ENCODE measurements around the gene HCRTR1. TPM values are rescaled to one million over a fixed set of nuclear protein-coding genes. Genes with fewer than 3 reads are reported as not detected.

HCRTR1 gene
- total RNA-seq (not detected), polyA plus RNA-seq (under 1 TPM in 1 of 3 donors, not detected in 2; 0.06 TPM)
- long read RNA-seq, donor 1, partial matches to known transcripts: 17 of 37 reads
- long read RNA-seq, donor 1, other reads (novel, unspliced or antisense): 20 of 37 reads
- long read RNA-seq, donor 2: 0 reads

DNA sequence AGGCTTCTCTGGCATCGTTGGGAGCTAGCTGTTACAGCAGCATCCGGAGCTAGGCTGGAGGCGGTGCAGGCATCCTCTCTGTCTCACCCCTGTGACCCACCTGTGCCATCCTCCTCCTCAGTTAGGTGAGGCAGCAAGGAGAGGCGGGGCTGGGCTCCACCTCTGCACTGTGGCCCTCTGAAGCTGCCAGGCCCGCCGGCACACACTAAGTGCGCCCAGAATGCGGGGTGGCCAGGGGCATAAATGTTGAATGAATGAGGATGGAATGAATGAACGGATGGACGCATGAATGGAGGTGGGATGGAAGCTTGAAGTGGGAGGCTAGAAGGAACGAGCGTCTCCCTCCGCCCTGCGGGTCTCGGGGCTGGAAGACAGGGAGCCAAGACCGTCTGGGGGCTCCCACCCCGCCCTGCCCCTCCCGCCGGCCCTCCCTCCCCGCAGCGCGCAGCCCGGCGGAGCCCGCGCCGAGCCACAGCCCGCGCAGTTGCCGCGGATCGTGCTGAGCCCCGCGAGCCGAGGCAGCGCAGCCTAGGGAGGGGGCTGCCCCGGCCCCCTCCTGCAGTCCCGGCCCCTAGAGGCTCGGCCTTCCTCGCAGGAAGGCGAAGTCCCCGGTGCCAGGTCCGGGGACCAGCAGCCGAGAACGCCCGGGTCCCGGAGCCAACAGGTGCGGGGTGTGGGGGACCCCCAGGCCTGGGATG lies at the start of gene HCRTR1:
Gene HCRTR1 (plus strand): TSS at position 472 of the 698 bp plus-strand sequence. CDS start 1,504 bp downstream, outside the sequence.
- H3K4me3 ChIP-seq: peak within 1 kb of the TSS; percentile 12 to 69 (median 46)

DNA sequence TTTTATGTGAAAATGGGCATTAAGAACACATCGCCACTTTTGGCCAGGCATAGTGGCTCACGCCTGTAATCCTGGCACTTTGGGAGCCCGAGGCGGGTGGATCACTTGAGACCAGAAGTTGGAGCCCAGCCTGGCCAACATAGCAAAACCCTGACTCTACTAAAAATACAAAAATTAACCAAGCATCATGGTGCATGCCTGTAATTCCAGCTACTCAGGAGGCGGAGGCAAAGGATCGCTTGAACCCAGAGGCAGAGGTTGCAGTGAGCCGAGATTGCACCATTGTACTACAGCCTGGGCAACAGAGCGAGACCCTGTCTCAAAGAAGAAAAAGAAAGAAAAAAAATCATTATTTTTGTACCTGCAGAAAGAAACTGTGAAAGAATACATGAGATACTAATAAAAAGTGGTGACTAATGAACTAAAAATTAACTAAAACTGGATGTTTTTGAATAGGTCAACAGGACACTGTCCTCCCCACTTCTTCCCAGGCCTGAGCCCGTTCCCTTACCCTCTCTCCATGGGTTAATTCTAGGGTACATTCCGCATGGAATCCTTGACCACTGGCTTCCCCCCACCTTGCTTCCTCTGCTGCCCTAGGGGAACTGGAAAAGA lies 49.4 kb upstream of the HCRTR1 start:
- H3K27ac ChIP-seq: peak overlapping the region in 4 of 8 donors; percentile 18 to 66 (median 41)
- no peak for DNase-seq
- H3K27me3 ChIP-seq (replicated peaks in 1 of 7): peaks cover 0 to 14% (median 0%) of the 10 kb centered on the region in 7 donors
- peaks cover 12 to 64% (median 43%) of the 10 kb centered on the region in 6 donors for H3K4me1 ChIP-seq
- H3K36me3 ChIP-seq: no peaks in the 10 kb centered on the region
- no peak overlapping the region for H3K4me3 ChIP-seq
- no peak for TF ChIP-seq POLR2A (IDR thresholded peaks at IDR 0.05)
- TF ChIP-seq, protein P1, sequence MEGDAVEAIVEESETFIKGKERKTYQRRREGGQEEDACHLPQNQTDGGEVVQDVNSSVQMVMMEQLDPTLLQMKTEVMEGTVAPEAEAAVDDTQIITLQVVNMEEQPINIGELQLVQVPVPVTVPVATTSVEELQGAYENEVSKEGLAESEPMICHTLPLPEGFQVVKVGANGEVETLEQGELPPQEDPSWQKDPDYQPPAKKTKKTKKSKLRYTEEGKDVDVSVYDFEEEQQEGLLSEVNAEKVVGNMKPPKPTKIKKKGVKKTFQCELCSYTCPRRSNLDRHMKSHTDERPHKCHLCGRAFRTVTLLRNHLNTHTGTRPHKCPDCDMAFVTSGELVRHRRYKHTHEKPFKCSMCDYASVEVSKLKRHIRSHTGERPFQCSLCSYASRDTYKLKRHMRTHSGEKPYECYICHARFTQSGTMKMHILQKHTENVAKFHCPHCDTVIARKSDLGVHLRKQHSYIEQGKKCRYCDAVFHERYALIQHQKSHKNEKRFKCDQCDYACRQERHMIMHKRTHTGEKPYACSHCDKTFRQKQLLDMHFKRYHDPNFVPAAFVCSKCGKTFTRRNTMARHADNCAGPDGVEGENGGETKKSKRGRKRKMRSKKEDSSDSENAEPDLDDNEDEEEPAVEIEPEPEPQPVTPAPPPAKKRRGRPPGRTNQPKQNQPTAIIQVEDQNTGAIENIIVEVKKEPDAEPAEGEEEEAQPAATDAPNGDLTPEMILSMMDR (IDR thresholded peaks at IDR 0.05 in 8 of 11, conservative IDR thresholded peaks at IDR 0.05 in 3 of 11): no peak
- no peak for TF ChIP-seq POLR2AphosphoS5 (IDR thresholded peaks at IDR 0.05)
- 86 to 94% (median 87%) methylated on average over 10 of the region's 10 CpGs for WGBS, 5 donors
- no peaks in the 10 kb centered on the region for H3K9me3 ChIP-seq
- intact Hi-C loops (cut with DNase I; ENCODE audit: low total_unique reads): no loop called here

More for the DNA sequence above, at the start of gene HCRTR1:
- DNase-seq: no peak
- intact Hi-C loops (cut with DNase I; ENCODE audit: low total_unique reads): no loop called here
- Histone ChIP-seq H3K27me3 (replicated peaks in 1 of 7) (peaks cover 0 to 37% (median 20%) of the 10 kb centered on the region in 7 donors), H3K4me1 (peaks cover 5 to 25% (median 16%) of the 10 kb centered on the region in 6 donors), H3K27ac (no peak within 1 kb of the TSS), H3K36me3 (no peaks in the 10 kb centered on the region), H3K9me3 (no peaks in the 10 kb centered on the region)
- 9 to 20% (median 18%) methylated on average over 26 to 48 of the region's 48 CpGs for WGBS, 5 donors
- TF ChIP-seq, protein P1 (IDR thresholded peaks at IDR 0.05 in 8 of 11, conservative IDR thresholded peaks at IDR 0.05 in 3 of 11): no peak
- no peak for TF ChIP-seq POLR2A (IDR thresholded peaks at IDR 0.05)
- no peak for TF ChIP-seq POLR2AphosphoS5 (IDR thresholded peaks at IDR 0.05)

GRCh38 chr1:31568895-31569595 lies 48.4 kb upstream of the HCRTR1 start:
- no peak for DNase-seq
- intact Hi-C loops (cut with DNase I; ENCODE audit: low total_unique reads): no loop called here
- Histone ChIP-seq H3K36me3 (no peaks in the 10 kb centered on the region), H3K4me3 (no peak overlapping the region), H3K4me1 (peaks cover 14 to 69% (median 47%) of the 10 kb centered on the region in 6 donors), H3K27me3 (replicated peaks in 1 of 7) (peaks cover 0 to 4% (median 0%) of the 10 kb centered on the region in 7 donors), H3K27ac (peak overlapping the region in 6 of 8 donors; percentile 38 to 66 (median 55)), H3K9me3 (no peaks in the 10 kb centered on the region)
- no peak for TF ChIP-seq POLR2A (IDR thresholded peaks at IDR 0.05)
- TF ChIP-seq, protein P1 (IDR thresholded peaks at IDR 0.05 in 8 of 11, conservative IDR thresholded peaks at IDR 0.05 in 3 of 11): no peak
- peak; percentile 63 to 70 (median 64) for TF ChIP-seq POLR2AphosphoS5 (IDR thresholded peaks at IDR 0.05)
- WGBS, 5 donors: 70 to 84% (median 75%) methylated on average over 11 of the region's 11 CpGs

All from spleen (tissue), 13 donors.